HEK293 (cell line): ENCODE measurements around the gene TMEM37.

Experiments used
- CTCF ChIP-seq: fragments of 450-650 bp; formaldehyde crosslinking; IDR thresholded peaks from 2 replicates; pipeline ENCODE4 v1.5.1; 2016; ENCODE audit warnings: missing biosample characterization, missing genetic modification characterization
- ELK4 ChIP-seq: IDR thresholded peaks from 2 replicates; pipeline ENCODE4 v1.6.1; 2011; ENCODE audit warnings: mild to moderate bottlenecking, low read depth, low read length, borderline replicate concordance
- SP2 ChIP-seq: fragments of 450-650 bp; formaldehyde crosslinking; IDR thresholded peaks from 2 replicates; pipeline ENCODE4 v1.5.1; 2016; ENCODE audit warnings: missing biosample characterization, missing genetic modification characterization
- ZBTB20 ChIP-seq: fragments of 450-650 bp; formaldehyde crosslinking; IDR thresholded peaks from 2 replicates; pipeline ENCODE4 v1.5.1; 2016; ENCODE audit warnings: missing biosample characterization, missing genetic modification characterization
- ZBTB21 ChIP-seq: fragments of 450-650 bp; formaldehyde crosslinking; IDR thresholded peaks from 2 replicates; pipeline ENCODE4 v1.5.1; 2017; ENCODE audit warnings: missing biosample characterization, missing genetic modification characterization
- ZEB2 ChIP-seq: fragments of 450-650 bp; formaldehyde crosslinking; IDR thresholded peaks from 2 replicates; pipeline ENCODE4 v1.5.1; 2016; ENCODE audit warnings: missing biosample characterization, missing genetic modification characterization
- ZNF112 ChIP-seq: fragments of 450-650 bp; formaldehyde crosslinking; IDR thresholded peaks from 2 replicates; pipeline ENCODE4 v1.5.0; 2017; ENCODE audit warnings: missing biosample characterization, missing genetic modification characterization
- ZNF521 ChIP-seq: fragments of 450-650 bp; formaldehyde crosslinking; IDR thresholded peaks from 2 replicates; pipeline ENCODE4 v1.5.1; 2017; ENCODE audit warnings: missing biosample characterization, mild to moderate bottlenecking, missing genetic modification characterization
- ZNF704 ChIP-seq: fragments of 450-650 bp; formaldehyde crosslinking; IDR thresholded peaks from 2 replicates; pipeline ENCODE4 v1.5.1; 2016; ENCODE audit warnings: missing biosample characterization, missing genetic modification characterization
- ZNF776 ChIP-seq: fragments of 450-650 bp; formaldehyde crosslinking; IDR thresholded peaks from 2 replicates; pipeline ENCODE4 v1.5.0; 2017; ENCODE audit warnings: missing biosample characterization, missing genetic modification characterization, borderline replicate concordance

- no peak for TF ChIP-seq ZBTB20
- TF ChIP-seq ZNF704 (tag by site-specific recombination): no peak
- no peak for TF ChIP-seq ZNF521 (tag by site-specific recombination)
- TF ChIP-seq ZBTB21 (tag by site-specific recombination): no peak
- no peak for TF ChIP-seq ZNF112 (tag by site-specific recombination)
- TF ChIP-seq ELK4: no peak
- TF ChIP-seq SP2 (tag by site-specific recombination): no peak
- TF ChIP-seq CTCF (tag by site-specific recombination): no peak
- TF ChIP-seq ZEB2 (tag by site-specific recombination): no peak
- no peak for TF ChIP-seq ZNF776 (tag by site-specific recombination)
These were observed 44.2 kb downstream of the TMEM37 start for GRCh38 chr2:119475857-119476244.
